Esophagus (tissue), 2 donors: ENCODE measurements around the gene ANK3. TPM values are rescaled to one million over a fixed set of nuclear protein-coding genes. Genes with fewer than 3 reads are reported as not detected.

ENCODE experiments used
- H3K27ac ChIP-seq, 2 donors: one replicate each; pipeline ENCODE4 v1.5.1; 2013; ENCODE audit warnings: low read depth in 2 of 2, mild to moderate bottlenecking in 2 of 2, inconsistent platforms in 1 of 2, low read length in 1 of 2, moderate library complexity in 1 of 2
- H3K27me3 ChIP-seq, 2 donors: one replicate each; pipeline ENCODE4 v1.6.1; 2013; ENCODE audit warnings: low read length in 2 of 2, control low read depth in 1 of 2, mild to moderate bottlenecking in 1 of 2; ENCODE audit not compliant: insufficient read depth in 2 of 2, control insufficient read depth in 1 of 2
- H3K36me3 ChIP-seq, 2 donors: one replicate each; pipeline ENCODE4 v1.6.1; 2013; ENCODE audit warnings: low read length in 1 of 2; ENCODE audit not compliant: control insufficient read depth in 2 of 2, insufficient read depth in 2 of 2
- H3K4me1 ChIP-seq, 2 donors: one replicate each; pipeline ENCODE4 v1.6.1; 2013; ENCODE audit warnings: low read length in 1 of 2; ENCODE audit not compliant: control insufficient read depth in 2 of 2, insufficient read depth in 2 of 2
- H3K4me3 ChIP-seq, 2 donors: one replicate each; pipeline ENCODE4 v1.5.1; 2013; ENCODE audit warnings: low read length in 2 of 2, mild to moderate bottlenecking in 2 of 2, low read depth in 1 of 2, moderate library complexity in 1 of 2
- H3K9me3 ChIP-seq, 2 donors: one replicate each; pipeline ENCODE4 v1.6.1; 2013; ENCODE audit warnings: mild to moderate bottlenecking in 2 of 2, low read depth in 1 of 2, low read length in 1 of 2, moderate library complexity in 1 of 2; ENCODE audit not compliant: control insufficient read depth in 2 of 2, insufficient read depth in 1 of 2
- WGBS, 2 donors: extraction: QIAGEN DNeasy Blood & Tissue Kit; methylation state at CpG; one replicate each; pipeline ENCODE4 v1.1.7; 2013; 5-methylcytosine and 5-hydroxymethylcytosine counted together
- polyA plus RNA-seq, 2 donors: library from polyadenylated mRNA; stranded (reverse); fragments of 200-250 nt; gene quantifications; one replicate each; pipeline ENCODE4 v1.2.3, GENCODE V29; 2013
- donor health status: healthy with polysubstance abuse.
- donor health status: Bipolar disorder and iron deficiency.

ANK3 gene
- polyA plus RNA-seq, 2 donors = 6.9 to 7.8 TPM

DNA sequence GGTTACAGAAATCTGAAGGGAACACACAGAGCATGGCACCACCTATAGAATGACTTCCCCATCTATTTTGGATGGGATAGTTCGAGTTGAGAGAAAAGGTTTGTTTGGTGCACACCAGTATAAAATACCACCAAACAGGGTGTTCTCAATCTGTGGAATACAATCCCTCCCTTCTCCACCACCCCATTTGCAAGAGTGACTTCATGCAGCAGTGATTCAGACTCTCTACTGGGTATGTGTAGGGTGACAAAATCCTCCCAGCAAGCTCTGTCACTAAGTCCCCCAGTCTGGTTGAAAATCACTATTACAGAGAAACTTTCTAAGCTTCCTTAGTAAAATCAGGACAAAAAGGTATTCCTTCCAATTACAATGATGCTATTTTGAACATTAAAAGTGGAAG lies 69.0 kb downstream of the ANK3 start:
- H3K9me3 ChIP-seq = no peaks in the 10 kb centered on the region
- no peak overlapping the region for H3K27ac ChIP-seq
- no peaks in the 10 kb centered on the region for H3K4me1 ChIP-seq
- WGBS, 2 donors = 83 to 95% methylated on average over 1 of the region's 1 CpG
- no peak overlapping the region for H3K4me3 ChIP-seq
- H3K27me3 ChIP-seq = no peaks in the 10 kb centered on the region
- no peaks in the 10 kb centered on the region for H3K36me3 ChIP-seq

DNA sequence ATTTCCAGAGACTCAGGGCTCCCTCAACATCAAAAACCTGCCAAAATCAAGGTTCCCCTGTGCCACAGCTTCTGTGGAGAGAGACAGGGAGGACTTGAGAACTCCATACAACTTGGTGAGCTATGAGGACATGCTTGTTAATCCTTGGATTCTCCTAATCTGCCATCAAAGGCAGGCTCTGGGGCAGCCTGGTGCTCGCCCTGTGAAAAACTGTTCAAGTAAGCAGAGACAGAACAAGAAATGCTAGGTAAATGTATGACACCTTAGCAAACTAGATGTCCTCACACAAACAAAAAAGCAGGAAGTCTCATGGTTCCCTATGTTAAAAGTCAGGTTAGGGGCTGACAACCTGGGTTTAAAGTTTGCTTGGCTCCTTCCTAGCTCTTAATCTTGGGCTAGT lies 73.6 kb downstream of the ANK3 start:
- Histone ChIP-seq H3K9me3 (no peaks in the 10 kb centered on the region), H3K4me1 (peaks cover 0 to 2% of the 10 kb centered on the region in 2 donors), H3K27me3 (no peaks in the 10 kb centered on the region), H3K4me3 (no peak overlapping the region), H3K36me3 (no peaks in the 10 kb centered on the region), H3K27ac (peak overlapping the region in 1 of 2 donors; percentile 13)
- 77 to 82% methylated on average over 1 of the region's 1 CpG for WGBS, 2 donors

DNA sequence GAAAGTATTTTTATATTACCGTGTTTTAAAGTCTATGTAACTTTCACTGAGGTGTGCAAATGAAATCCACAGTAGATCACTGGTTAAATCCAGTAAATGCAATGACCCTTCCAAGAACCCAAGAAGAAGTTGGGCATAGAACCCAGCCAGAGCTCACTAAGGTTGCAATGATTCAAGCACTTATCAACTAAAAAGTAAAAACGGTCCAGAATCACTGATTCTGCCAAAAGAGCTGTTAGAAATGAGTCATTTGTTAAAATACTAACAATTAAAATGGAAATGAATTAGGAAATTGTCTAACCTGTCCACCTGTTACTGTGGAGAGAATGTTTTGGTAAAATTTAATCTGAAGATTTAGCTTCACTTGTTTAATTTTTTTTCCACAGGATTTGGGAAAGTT lies 74.4 kb downstream of the ANK3 start:
- Histone ChIP-seq H3K4me3 (no peak overlapping the region), H3K36me3 (no peaks in the 10 kb centered on the region), H3K4me1 (peaks cover 0 to 2% of the 10 kb centered on the region in 2 donors), H3K27me3 (no peaks in the 10 kb centered on the region), H3K9me3 (no peaks in the 10 kb centered on the region), H3K27ac (no peak overlapping the region)
- WGBS, 2 donors = 58 to 64% methylated on average over 2 of the region's 2 CpGs

DNA sequence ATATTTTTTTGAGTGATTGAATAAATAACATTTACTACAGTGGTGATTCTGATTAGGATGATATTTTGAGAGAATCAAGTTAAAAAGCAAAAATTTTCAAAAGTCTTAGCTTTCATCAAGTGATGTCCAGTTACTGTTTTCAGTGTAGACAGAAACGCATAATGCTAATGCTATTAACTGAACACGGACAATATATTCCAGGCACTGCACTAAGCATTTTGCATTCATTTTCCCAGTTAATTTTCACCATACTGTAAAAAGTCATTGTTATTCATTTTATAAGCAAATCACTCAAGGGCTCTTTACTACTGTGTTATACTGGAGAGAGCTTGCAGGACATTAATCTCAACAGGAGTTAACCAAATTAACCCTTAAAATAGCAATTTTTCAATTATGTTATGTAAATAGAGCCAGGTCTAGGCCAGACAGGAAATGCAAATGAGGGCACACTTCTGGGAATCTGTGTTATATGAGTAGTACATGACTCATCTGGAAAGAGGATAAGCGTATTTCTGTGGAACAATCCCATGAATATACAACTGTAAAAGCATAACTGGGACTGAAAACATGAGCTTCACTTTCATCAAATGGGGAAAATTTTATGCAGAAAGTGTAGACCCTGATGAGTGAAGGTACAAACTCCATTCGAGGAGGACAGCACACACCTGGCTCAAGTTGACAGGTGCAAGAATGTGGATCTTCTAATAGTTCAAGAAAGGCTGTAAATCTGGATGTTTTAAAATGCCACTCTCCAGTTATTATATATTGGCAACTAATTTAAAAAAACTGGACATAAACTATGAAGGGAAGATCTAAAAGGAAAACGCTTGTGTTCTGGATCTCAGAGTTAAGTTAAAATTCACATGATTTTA lies 75.4 kb downstream of the ANK3 start:
- WGBS, 2 donors = 67 to 76% methylated on average over 5 of the region's 5 CpGs
- H3K9me3 ChIP-seq = no peaks in the 10 kb centered on the region
- peaks cover 0 to 2% of the 10 kb centered on the region in 2 donors for H3K4me1 ChIP-seq
- H3K27me3 ChIP-seq = no peaks in the 10 kb centered on the region
- H3K36me3 ChIP-seq = no peaks in the 10 kb centered on the region
- H3K27ac ChIP-seq = no peak overlapping the region
- H3K4me3 ChIP-seq = no peak overlapping the region

DNA sequence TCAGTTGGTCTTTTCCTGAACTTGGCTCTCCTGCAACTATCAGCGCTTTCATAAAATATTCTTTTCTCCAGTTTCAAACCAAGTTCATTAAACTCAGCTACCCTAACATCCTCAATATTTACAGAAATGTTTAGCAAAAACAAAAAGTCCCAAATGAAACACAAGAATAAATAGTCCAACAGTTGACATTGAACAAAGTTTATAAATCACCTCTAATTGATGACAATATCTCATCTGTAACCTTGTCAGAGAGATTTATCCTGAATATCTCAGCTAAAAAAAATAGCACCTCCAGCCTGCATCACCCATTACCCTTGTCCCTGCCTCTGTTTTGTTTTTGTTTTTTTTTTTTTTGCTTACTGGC lies 76.1 kb downstream of the ANK3 start:
- no peak overlapping the region for H3K4me3 ChIP-seq
- no peaks in the 10 kb centered on the region for H3K9me3 ChIP-seq
- H3K27me3 ChIP-seq = no peaks in the 10 kb centered on the region
- H3K36me3 ChIP-seq = no peaks in the 10 kb centered on the region
- no peak overlapping the region for H3K27ac ChIP-seq
- WGBS, 2 donors = 87 to 89% methylated on average over 1 of the region's 1 CpG
- peaks cover 0 to 2% of the 10 kb centered on the region in 2 donors for H3K4me1 ChIP-seq

DNA sequence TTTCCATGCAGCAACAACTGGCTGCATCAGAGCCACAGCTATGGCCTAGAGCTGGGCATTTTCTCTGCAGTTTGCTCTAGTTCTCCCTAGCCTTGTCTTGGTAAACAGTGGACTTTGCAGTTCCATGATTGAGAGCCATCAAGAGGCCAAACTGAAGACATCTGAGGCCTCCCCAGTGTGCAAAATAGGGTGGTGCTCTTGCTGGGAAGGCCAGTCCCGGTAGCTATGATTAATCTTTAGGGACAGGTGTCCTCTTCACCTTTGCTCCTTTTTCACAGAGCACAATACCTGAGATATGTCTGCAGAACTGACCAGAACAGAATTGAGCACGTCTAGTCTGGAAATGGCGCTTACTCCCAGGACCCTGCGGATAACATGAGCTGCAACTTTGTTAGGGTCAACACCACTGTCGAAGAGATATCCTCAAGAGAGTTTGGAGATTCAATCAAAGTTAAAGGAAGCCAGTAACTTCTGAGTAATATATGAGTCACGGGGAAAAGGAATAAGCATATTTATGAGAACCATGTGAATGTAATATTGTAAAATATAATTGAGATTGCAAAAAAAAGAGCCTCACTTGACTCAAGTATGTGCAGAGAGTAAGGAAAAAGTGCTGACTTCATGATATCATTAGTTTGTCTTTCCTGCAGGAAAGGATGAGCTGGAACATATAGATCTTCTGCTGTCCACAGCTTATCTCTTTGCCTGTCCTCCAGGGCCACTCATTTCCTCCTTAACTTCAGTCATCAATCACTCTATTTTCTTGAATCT lies 76.7 kb downstream of the ANK3 start:
- no peak overlapping the region for H3K4me3 ChIP-seq
- no peak overlapping the region for H3K27ac ChIP-seq
- no peaks in the 10 kb centered on the region for H3K9me3 ChIP-seq
- H3K27me3 ChIP-seq = no peaks in the 10 kb centered on the region
- no peaks in the 10 kb centered on the region for H3K36me3 ChIP-seq
- WGBS, 2 donors = 72 to 80% methylated on average over 6 of the region's 6 CpGs
- H3K4me1 ChIP-seq = peaks cover 0 to 2% of the 10 kb centered on the region in 2 donors

DNA sequence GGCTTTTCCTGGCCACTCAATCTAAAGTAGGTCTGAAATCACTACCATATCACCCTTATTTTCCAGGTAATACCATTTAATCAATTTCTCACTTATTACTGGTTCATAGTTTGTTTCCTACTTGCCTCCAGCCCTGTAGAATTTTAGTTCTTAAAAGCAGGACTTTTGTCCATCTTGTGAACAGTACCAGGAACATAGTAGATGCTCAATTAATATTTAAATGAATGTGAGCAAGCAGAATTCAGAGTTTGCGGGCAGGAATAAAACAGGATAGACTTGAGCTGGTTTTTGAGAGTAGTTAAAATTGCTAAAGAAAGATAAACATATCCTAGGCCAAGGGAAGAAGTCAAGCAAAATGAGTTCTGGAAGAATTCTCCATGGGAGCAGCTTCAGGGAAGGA lies 77.9 kb downstream of the ANK3 start:
- WGBS, 2 donors = 95 to 99% methylated on average over 1 of the region's 1 CpG

DNA sequence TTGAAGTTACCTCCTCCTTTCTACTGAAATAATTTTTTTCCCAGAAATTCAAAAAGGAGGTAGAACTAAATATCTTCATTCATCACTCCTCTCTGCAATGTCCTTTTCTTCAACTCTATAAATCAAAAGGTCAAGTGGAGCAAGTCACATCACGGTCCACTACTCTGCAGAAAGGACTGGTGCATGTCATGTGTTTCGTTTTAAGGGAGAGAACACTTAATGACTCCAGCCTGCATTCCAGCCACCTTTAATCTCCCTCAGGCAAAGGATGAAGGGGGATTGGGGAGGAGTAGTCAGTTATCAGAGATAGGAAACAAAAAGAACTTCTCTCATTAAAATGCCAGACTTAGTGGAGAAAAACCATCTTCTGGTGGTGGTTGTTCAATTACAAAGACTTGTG lies 78.9 kb downstream of the ANK3 start:
- no peaks in the 10 kb centered on the region for H3K9me3 ChIP-seq
- no peaks in the 10 kb centered on the region for H3K36me3 ChIP-seq
- no peak overlapping the region for H3K27ac ChIP-seq
- H3K4me1 ChIP-seq = peaks cover 0 to 2% of the 10 kb centered on the region in 2 donors
- H3K4me3 ChIP-seq = no peak overlapping the region
- no peaks in the 10 kb centered on the region for H3K27me3 ChIP-seq
- 31 to 44% methylated on average over 2 of the region's 2 CpGs for WGBS, 2 donors

More for the DNA sequence above, 77.9 kb downstream of the ANK3 start:
- H3K36me3 ChIP-seq = no peaks in the 10 kb centered on the region
- H3K27me3 ChIP-seq = no peaks in the 10 kb centered on the region
- H3K9me3 ChIP-seq = no peaks in the 10 kb centered on the region
- H3K27ac ChIP-seq = no peak overlapping the region
- no peak overlapping the region for H3K4me3 ChIP-seq
- peaks cover 0 to 2% of the 10 kb centered on the region in 2 donors for H3K4me1 ChIP-seq

DNA sequence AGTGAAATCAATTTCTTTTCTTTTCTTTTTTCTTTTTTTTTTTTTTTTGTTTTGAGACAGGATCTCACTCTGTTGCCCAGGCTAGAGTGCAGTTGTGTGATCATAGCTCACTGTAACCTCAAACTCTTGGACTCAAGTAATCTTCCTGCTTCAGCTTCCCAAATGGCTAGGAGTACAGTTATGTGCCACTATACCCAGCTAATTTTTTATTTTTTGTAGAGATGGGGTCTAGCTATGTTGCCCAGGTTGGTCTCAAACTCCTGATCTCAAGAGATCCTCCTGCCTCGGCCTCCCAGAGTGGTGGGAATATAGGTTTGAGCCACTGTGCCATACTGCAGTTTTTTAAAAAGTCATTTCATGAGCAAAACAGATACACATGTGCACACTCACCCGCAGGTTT lies 79.8 kb downstream of the ANK3 start:
- Histone ChIP-seq H3K36me3 (no peaks in the 10 kb centered on the region), H3K4me1 (peaks cover 0 to 2% of the 10 kb centered on the region in 2 donors), H3K27me3 (no peaks in the 10 kb centered on the region), H3K4me3 (no peak overlapping the region), H3K27ac (no peak overlapping the region), H3K9me3 (no peaks in the 10 kb centered on the region)
- WGBS, 2 donors = 86 to 88% methylated on average over 2 of the region's 2 CpGs
